GM21526 (cell line): Measurements from ENCODE around the gene DAP.

ENCODE experiments used
- ATAC-seq: cut with Tn5 transposase; IDR thresholded peaks from one replicate; pipeline ENCODE4 v1.9.1; 2021; ENCODE audit warnings: moderate library complexity; ENCODE audit not compliant: unreplicated experiment, low FRiP score

Gene DAP

GRCh38 chr5:10761933-10762775 is 1.1 kb upstream of the DAP start:
- ATAC-seq: no peak

- ATAC-seq: no peak
Observed at GRCh38 chr5:10760921-10761184, 181 bp downstream of the DAP start.

GRCh38 chr5:10760096-10760920 is 726 bp downstream of the DAP start:
- ATAC-seq: peak; percentile 38

GRCh38 chr5:10759111-10759510 is 1.9 kb downstream of the DAP start:
- no peak for ATAC-seq

- ATAC-seq: no peak
Observed at GRCh38 chr5:10757922-10758555, 3.0 kb downstream of the DAP start.

- no peak for ATAC-seq
Observed at GRCh38 chr5:10757043-10757442, 4.0 kb downstream of the DAP start.

GRCh38 chr5:10756549-10756948 is 4.5 kb downstream of the DAP start:
- ATAC-seq: no peak

GRCh38 chr5:10753178-10753577 is 7.9 kb downstream of the DAP start:
- no peak for ATAC-seq

GRCh38 chr5:10752451-10752850 is 8.6 kb downstream of the DAP start:
- ATAC-seq: no peak

- no peak for ATAC-seq
Observed at GRCh38 chr5:10750909-10751308, 10.1 kb downstream of the DAP start.

GRCh38 chr5:10747678-10748622 is 13.1 kb downstream of the DAP start:
- no peak for ATAC-seq

GRCh38 chr5:10746711-10747110 is 14.3 kb downstream of the DAP start:
- ATAC-seq: no peak

GRCh38 chr5:10745133-10745532 is 15.9 kb downstream of the DAP start:
- ATAC-seq: no peak

GRCh38 chr5:10744681-10745080 is 16.4 kb downstream of the DAP start:
- ATAC-seq: no peak

- no peak for ATAC-seq
Observed at GRCh38 chr5:10743951-10744350, 17.1 kb downstream of the DAP start.

GRCh38 chr5:10743526-10743925 is 17.5 kb downstream of the DAP start:
- ATAC-seq: no peak

- ATAC-seq: no peak
Observed at GRCh38 chr5:10741661-10742060, 19.4 kb downstream of the DAP start.

- no peak for ATAC-seq
Observed at GRCh38 chr5:10740384-10740783, 20.6 kb downstream of the DAP start.

- no peak for ATAC-seq
Observed at GRCh38 chr5:10737880-10738279, 23.2 kb downstream of the DAP start.

- no peak for ATAC-seq
Observed at GRCh38 chr5:10736808-10737207, 24.2 kb downstream of the DAP start.
